ENCODE measurements around the gene IQCM. TPM values are rescaled to one million over a fixed set of nuclear protein-coding genes. Genes with fewer than 3 reads are reported as not detected.

IQCM gene
- polyA plus RNA-seq, 2 of the 4 experiments (the other 2 are of a cell fraction): 0.05 TPM; not detected in 1

DNA sequence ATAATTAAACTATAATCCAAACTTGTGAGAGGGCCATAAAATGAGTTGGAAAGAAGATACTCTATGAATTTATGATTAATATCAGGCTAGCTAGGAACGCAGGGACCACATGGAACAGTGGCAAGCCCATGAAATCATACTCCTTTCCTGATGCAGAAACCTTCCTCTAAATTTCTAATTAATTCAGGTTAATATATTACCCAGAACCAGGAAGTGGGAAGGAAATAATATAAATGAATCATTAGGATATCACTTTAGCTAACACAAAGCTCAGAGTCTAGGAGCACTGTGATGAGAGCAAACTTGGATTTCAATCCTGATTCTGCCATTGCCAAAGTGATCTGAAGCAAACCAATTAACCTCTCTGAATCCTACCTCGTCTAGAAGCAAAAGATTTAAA lies 68.0 kb downstream of the IQCM start:
- Histone ChIP-seq H3K4me2 (no peak overlapping the region), H3K27ac (no peak overlapping the region), H3K4me1 (no peaks in the 10 kb centered on the region), H3K9me3 (no peaks in the 10 kb centered on the region), H3K4me3 (no peak overlapping the region)
- no peak for DNase-seq (ENCODE audit: low read depth in 1 of 2, low spot score in 1 of 2)
- 37% methylated on average over 2 of the region's 2 CpGs for whole genome bisulfite sequencing (ENCODE audit: missing lambda C conversion rate)
- no peak for ATAC-seq
- CTCF ChIA-PET: no interaction called here
- FAIRE-seq: no peak
- TF ChIP-seq POLR2A (IDR thresholded peaks at IDR 0.05; ENCODE audit: low read length) (no peak), POLR2AphosphoS2 (conservative IDR thresholded peaks at IDR 0.05; ENCODE audit: low read length) (no peak), HOXA7 (CRISPR knock-in tag; IDR thresholded peaks at IDR 0.05) (no peak), CBX8 (IDR thresholded peaks at IDR 0.05) (no peak), RNF2 (IDR thresholded peaks at IDR 0.05; ENCODE audit: borderline replicate concordance, low read depth) (no peak)
- TF ChIP-seq, protein P1, sequence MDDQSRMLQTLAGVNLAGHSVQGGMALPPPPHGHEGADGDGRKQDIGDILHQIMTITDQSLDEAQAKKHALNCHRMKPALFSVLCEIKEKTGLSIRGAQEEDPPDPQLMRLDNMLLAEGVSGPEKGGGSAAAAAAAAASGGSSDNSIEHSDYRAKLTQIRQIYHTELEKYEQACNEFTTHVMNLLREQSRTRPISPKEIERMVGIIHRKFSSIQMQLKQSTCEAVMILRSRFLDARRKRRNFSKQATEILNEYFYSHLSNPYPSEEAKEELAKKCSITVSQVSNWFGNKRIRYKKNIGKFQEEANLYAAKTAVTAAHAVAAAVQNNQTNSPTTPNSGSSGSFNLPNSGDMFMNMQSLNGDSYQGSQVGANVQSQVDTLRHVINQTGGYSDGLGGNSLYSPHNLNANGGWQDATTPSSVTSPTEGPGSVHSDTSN (IDR thresholded peaks at IDR 0.05): no peak
- POLR2A ChIA-PET: no interaction called here

- ATAC-seq: no peak
- no peak overlapping the region for H3K4me3 ChIP-seq
- WGBS (ENCODE audit: missing lambda C conversion rate): 26% methylated on average over 1 of the region's 1 CpG
- TF ChIP-seq RARB (CRISPR knock-in tag; IDR thresholded peaks at IDR 0.05): no peak
- TF ChIP-seq CEBPB (IDR thresholded peaks at IDR 0.05): no peak
- TF ChIP-seq FOSL2 (IDR thresholded peaks at IDR 0.05): no peak
- TF ChIP-seq FOSL2 (CRISPR knock-in tag; IDR thresholded peaks at IDR 0.05): no peak
- TF ChIP-seq HOXA7 (CRISPR knock-in tag; IDR thresholded peaks at IDR 0.05): no peak
- no peak for TF ChIP-seq CTCF (IDR thresholded peaks at IDR 0.05)
- TF ChIP-seq HOXB5 (CRISPR knock-in tag; IDR thresholded peaks at IDR 0.05): no peak
- TF ChIP-seq TFCP2L1 (CRISPR knock-in tag; IDR thresholded peaks at IDR 0.05): no peak
- no peak for TF ChIP-seq MAFK (IDR thresholded peaks at IDR 0.05; ENCODE audit: partially characterized antibody)
- no peak for TF ChIP-seq GATA3 (IDR thresholded peaks at IDR 0.05; ENCODE audit: borderline replicate concordance)
- TF ChIP-seq ZSCAN20 (CRISPR knock-in tag; IDR thresholded peaks at IDR 0.05): no peak
- TF ChIP-seq RAD21 (conservative IDR thresholded peaks at IDR 0.05 in 1 of 2, IDR thresholded peaks at IDR 0.05 in 1 of 2): no peak
- TF ChIP-seq ZFP36 (IDR thresholded peaks at IDR 0.05; ENCODE audit: borderline replicate concordance, partially characterized antibody): no peak
- TF ChIP-seq ELK1 (IDR thresholded peaks at IDR 0.05; ENCODE audit: low read depth, low read length): no peak
- no peak for TF ChIP-seq FOSB (CRISPR knock-in tag; IDR thresholded peaks at IDR 0.05)
- no peak for TF ChIP-seq MYC (IDR thresholded peaks at IDR 0.05; ENCODE audit: borderline replicate concordance, low read length)
- TF ChIP-seq SREBF2 (IDR thresholded peaks at IDR 0.05): no peak
- no peak for TF ChIP-seq HEYL (CRISPR knock-in tag; IDR thresholded peaks at IDR 0.05)
- H3K9me3 ChIP-seq: no peaks in the 10 kb centered on the region
- H3K4me2 ChIP-seq: no peak overlapping the region
- DNase-seq (ENCODE audit: low read depth in 1 of 2, low spot score in 1 of 2): no peak
- no peak overlapping the region for H3K27ac ChIP-seq
- no peaks in the 10 kb centered on the region for H3K4me1 ChIP-seq
- FAIRE-seq: no peak
- POLR2A ChIA-PET: no interaction called here
- CTCF ChIA-PET: no interaction called here
These were observed 69.4 kb downstream of the IQCM start for GRCh38 chr4:149746276-149746675.

Measured in A549 (cell line).